ENCODE data around the gene NLRP10. TPM values are rescaled to one million over a fixed set of nuclear protein-coding genes. Genes with fewer than 3 reads are reported as not detected.

The NLRP10 gene
- total RNA-seq, 1 experiment from 2014 or later = not detected

- no peak overlapping the region for H3K9ac ChIP-seq (ENCODE audit: extremely low read depth, insufficient read length, low read length)
- H4K20me1 ChIP-seq (ENCODE audit: control insufficient read depth, insufficient read depth, insufficient read length) = no peaks in the 10 kb centered on the region
- no peak overlapping the region for H2BK15ac ChIP-seq (ENCODE audit: low read depth, low read length)
- H3K27me3 Mint-ChIP-seq (ENCODE audit: low read depth) = peaks cover 19% of the 10 kb centered on the region
- no peak overlapping the region for H3K27ac ChIP-seq (ENCODE audit: insufficient read length, low read depth, low read length)
- H3K4me1 ChIP-seq (ENCODE audit: insufficient read depth, low read length) = no peaks in the 10 kb centered on the region
- no peak overlapping the region for H4K8ac ChIP-seq (replicated peaks; ENCODE audit: insufficient read length, low read depth, low read length)
- no peak overlapping the region for H3K4ac ChIP-seq (ENCODE audit: low read depth, low read length)
- H2AFZ ChIP-seq (ENCODE audit: low read length) = no peak overlapping the region
- H3K79me2 ChIP-seq (ENCODE audit: insufficient read depth, low read length) = no peaks in the 10 kb centered on the region
- H4K5ac ChIP-seq (ENCODE audit: insufficient read length, low read depth, low read length) = no peak overlapping the region
- H3K56ac ChIP-seq (ENCODE audit: insufficient read length, low read depth, low read length) = no peak overlapping the region
- H4K91ac ChIP-seq (ENCODE audit: insufficient read length, low read depth, low read length) = no peak overlapping the region
- no peak overlapping the region for H3K18ac ChIP-seq (ENCODE audit: insufficient read length, low read depth, low read length)
- H3K4me3 Mint-ChIP-seq = no peak overlapping the region
- TF ChIP-seq CTCF (conservative IDR thresholded peaks at IDR 0.05) = no peak
- no peak overlapping the region for H2BK5ac ChIP-seq (ENCODE audit: insufficient read length, low read length)
- no peaks in the 10 kb centered on the region for H3K4me1 Mint-ChIP-seq
- H3K4me2 ChIP-seq (ENCODE audit: insufficient read depth, insufficient read length, low read length) = no peak overlapping the region
- H2BK20ac ChIP-seq (ENCODE audit: low read depth, low read length, poor library complexity, severe bottlenecking) = no peak overlapping the region
- no peak overlapping the region for H3K14ac ChIP-seq (ENCODE audit: insufficient read depth, low read length)
- H3K9me3 Mint-ChIP-seq = no peaks in the 10 kb centered on the region
- no peak overlapping the region for H2AK5ac ChIP-seq (ENCODE audit: insufficient read length, low read length)
- H3K9me3 ChIP-seq (ENCODE audit: control insufficient read depth, low read depth, low read length) = no peaks in the 10 kb centered on the region
- H3K23me2 ChIP-seq (ENCODE audit: insufficient read length, low read depth, low read length, poor library complexity, severe bottlenecking) = no peaks in the 10 kb centered on the region
- H3K79me1 ChIP-seq (ENCODE audit: insufficient read depth, low read depth, low read length, poor library complexity, severe bottlenecking) = no peaks in the 10 kb centered on the region
- no peak overlapping the region for H2BK12ac ChIP-seq (ENCODE audit: insufficient read length, low read depth, low read length)
- no CpG with 5 or more reads among the region's 4 CpGs for WGBS (ENCODE audit: extremely low coverage, insufficient read length, low lambda C conversion rate)
- H3K27me3 ChIP-seq (ENCODE audit: insufficient read depth, low read length) = no peaks in the 10 kb centered on the region
- no peak overlapping the region for H3K23ac ChIP-seq (ENCODE audit: insufficient read length, low read depth, low read length)
- no peak for DNase-seq
- no peak overlapping the region for H3K27ac Mint-ChIP-seq
- H3K36me3 Mint-ChIP-seq (ENCODE audit: insufficient read depth in 1 of 3, low read depth in 3 of 3) = no peaks in the 10 kb centered on the region
- no peak overlapping the region for H3T11ph ChIP-seq (ENCODE audit: low read length)
- no peak overlapping the region for H2BK120ac ChIP-seq (ENCODE audit: low read depth, low read length, poor library complexity, severe bottlenecking)
These were observed 43.0 kb upstream of the NLRP10 start for GRCh38 chr11:8008212-8008611.
